Cardiac fibroblast (primary cell): ENCODE measurements around the gene TTR.

Experiments
- DNase-seq, 2 donors: peaks; one replicate each; pipeline versions ENCODE4 v3.0.0 to v3.0.0-alpha.2; 2010; ENCODE audit warnings: low read depth in 2 of 2
- H3K4me3 ChIP-seq, 2 donors: replicated peaks in 1 of 2; 1 replicate in 1 of 2; 2 replicates in 1 of 2; pipeline ENCODE4 v1.5.1; 2011; ENCODE audit warnings: low read depth in 2 of 2, low read length in 2 of 2, mild to moderate bottlenecking in 2 of 2, moderate library complexity in 1 of 2
- TF ChIP-seq, protein P1 (sequence below): IDR thresholded peaks from one replicate; pipeline ENCODE4 v1.5.1; 2011; ENCODE audit warnings: low read depth, mild to moderate bottlenecking, low read length, inconsistent platforms

TTR gene

DNA sequence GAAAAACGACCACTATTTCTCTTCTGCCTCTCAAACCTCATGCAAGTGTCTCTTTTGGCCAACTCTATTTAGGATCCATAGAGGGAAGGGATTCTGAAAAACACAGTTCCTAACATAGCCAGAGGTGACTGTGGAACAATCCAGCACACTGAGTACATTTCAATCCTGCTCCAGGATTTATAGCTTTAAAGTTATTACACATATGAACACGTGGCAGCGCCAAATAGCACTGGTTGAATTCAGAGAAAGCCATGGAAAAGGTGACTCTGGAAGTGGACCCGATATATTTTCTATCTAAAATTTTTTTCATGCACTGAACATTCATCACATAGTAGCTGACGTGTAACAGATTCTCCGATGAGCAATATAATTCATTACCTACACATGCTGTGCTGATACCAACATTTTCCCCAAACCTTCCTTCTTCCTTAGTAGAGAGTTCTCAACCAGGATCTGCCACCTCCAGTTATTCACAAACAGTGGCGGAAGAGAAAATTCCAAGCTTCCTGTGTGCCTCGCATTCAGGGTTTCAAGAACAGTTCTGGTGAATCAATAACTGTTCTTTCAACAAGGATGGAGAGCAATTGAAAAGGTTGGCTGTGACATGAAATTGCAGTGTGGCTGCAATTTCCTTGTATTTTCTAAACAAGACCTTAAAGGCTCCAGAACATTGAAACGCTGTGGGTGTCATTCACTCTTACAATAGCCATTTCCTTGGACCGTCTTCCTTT lies 25.7 kb upstream of the TTR start:
- H3K4me3 ChIP-seq: no peak overlapping the region
- TF ChIP-seq, protein P1, sequence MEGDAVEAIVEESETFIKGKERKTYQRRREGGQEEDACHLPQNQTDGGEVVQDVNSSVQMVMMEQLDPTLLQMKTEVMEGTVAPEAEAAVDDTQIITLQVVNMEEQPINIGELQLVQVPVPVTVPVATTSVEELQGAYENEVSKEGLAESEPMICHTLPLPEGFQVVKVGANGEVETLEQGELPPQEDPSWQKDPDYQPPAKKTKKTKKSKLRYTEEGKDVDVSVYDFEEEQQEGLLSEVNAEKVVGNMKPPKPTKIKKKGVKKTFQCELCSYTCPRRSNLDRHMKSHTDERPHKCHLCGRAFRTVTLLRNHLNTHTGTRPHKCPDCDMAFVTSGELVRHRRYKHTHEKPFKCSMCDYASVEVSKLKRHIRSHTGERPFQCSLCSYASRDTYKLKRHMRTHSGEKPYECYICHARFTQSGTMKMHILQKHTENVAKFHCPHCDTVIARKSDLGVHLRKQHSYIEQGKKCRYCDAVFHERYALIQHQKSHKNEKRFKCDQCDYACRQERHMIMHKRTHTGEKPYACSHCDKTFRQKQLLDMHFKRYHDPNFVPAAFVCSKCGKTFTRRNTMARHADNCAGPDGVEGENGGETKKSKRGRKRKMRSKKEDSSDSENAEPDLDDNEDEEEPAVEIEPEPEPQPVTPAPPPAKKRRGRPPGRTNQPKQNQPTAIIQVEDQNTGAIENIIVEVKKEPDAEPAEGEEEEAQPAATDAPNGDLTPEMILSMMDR: no peak
- no peak for DNase-seq

DNA sequence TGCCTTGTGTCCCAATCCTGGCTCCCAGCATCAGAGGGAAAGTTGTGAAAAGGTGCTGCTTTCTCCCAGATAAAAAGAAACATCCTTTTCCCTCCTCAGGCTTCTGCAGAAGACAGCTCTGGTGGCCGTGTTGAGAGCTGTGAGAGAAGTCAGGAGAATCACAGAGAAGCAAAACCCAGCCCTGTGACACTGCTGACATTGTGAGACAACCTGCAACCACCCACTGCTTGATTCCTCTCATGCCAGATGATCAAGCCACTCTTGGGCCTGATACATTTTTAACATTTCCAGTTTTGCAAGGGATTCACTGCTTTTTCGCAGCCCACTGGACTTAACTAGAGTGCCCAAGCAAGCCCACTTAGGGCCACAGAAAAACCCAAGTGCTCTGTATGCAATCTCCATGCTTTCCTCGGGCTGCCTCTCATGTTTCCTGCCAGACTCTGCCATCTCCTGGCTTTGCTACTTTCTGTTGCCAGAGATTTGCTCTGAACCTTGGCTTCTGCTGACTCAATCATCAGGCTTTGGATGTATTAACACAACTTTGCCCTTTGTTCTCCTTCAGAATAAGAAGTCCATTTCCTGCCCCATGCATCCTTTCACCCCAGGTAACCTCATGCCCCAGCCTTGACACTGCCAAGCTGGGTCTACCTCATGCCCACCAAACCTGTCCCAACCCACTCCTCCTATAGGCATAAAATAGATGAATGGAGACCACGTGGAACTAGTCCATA lies 24.9 kb upstream of the TTR start:
- H3K4me3 ChIP-seq: no peak overlapping the region
- TF ChIP-seq, protein P1: no peak
- DNase-seq: no peak

DNA sequence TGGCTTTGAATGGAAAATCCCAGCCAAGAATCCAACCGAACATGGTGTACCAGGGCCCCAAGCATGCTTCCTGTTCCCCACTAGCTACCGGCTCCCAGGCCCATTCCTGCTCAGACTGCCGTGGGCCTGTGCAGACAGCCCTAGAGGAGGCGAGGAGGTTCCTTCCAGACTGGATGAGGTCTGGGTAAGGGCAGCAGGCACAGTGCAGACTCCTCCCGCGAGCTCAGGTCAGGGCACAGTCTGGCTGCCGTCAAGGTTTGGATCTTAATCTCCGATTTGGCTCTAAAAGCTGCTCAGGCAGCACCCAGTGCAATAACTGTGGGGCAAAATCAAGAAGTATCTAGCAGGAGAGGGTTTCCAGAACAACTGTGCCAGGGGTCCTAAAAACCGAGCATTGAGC lies 19.3 kb upstream of the TTR start:
- DNase-seq: no peak
- TF ChIP-seq, protein P1: no peak
- H3K4me3 ChIP-seq: no peak overlapping the region

DNA sequence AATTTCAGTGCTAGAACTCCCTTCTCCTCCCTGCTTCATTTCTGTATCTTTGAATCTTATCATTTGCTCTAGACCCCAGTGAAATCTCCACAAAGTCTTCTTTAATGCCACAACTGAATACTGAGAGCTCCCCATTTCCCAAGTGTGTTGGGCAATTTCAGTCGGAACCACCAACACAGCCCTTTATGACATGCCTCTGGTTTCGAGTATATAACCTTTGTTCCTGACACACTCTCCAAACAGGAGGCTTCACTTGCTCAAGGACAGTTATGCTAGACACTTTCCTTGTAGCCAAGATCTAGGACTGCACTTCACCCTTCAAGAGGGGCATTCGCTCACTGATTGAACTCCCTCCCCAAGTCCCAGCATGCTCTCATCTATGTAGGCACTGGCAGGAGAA lies 18.6 kb upstream of the TTR start:
- TF ChIP-seq, protein P1: no peak
- DNase-seq: no peak
- H3K4me3 ChIP-seq: no peak overlapping the region

DNA sequence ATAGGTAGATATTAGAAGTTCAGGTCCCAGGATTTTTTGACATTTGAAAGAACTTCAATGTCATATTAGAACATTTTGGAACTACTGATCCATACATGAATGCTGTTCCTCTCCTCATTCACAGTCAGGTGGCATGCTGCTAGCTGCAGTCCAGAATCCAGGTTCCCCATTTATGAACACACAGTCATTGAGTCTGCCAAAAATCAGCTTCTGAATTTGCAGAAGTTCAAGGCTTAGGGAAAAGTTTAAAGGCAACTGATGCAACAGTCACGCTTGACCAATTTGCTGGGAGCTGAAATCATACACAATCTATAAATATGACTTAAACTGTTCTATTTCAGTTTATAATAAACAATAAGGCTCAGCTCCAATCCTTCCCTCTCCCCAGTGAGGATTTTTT lies 17.3 kb upstream of the TTR start:
- TF ChIP-seq, protein P1: no peak
- no peak for DNase-seq
- no peak overlapping the region for H3K4me3 ChIP-seq

DNA sequence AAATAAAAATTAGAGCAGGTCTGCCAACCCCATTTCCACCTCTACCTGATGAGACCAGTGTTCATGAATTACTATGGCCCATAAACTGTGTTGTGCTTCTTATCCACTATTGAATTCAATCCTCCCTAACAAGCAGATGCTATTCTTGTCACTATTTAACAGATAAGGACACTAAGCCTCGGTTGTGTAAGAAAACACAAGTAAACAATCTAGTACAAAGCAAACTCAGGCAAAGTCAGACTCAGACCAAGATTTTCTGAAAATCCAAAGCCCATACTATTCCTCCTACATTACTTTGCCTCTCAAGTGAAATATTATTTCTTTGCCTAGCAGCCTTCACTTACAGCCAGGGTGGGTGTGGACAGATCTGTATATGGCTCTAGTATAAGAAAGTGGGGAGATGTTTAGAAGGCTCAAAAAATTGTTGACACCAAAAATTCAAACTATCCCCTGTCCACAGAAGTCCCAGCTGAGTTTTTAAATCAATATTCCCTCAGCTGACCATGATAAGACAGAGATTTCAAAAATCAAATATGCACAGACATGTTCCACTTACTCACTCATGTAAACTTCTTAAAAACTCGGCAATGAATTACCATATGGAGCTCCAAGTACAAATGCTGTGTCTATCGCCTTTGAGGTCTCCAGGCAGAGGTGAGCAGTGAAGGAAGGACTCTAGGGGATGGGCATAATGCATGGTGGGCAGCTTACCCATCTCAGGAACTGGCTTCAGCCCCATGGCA lies 16.0 kb upstream of the TTR start:
- TF ChIP-seq, protein P1: no peak
- no peak overlapping the region for H3K4me3 ChIP-seq
- DNase-seq: no peak
